HEK293 (cell line): ENCODE measurements around the gene RPTN.

Experiments
- BCL11B ChIP-seq: fragments of 450-650 bp; formaldehyde crosslinking; IDR thresholded peaks from 2 replicates; pipeline ENCODE4 v1.5.1; 2016; ENCODE audit warnings: low read depth, missing biosample characterization, missing genetic modification characterization
- GLI4 ChIP-seq: fragments of 450-650 bp; formaldehyde crosslinking; IDR thresholded peaks from 2 replicates; pipeline ENCODE4 v1.5.1; 2016; ENCODE audit warnings: missing biosample characterization, missing genetic modification characterization
- GLIS1 ChIP-seq: fragments of 450-650 bp; formaldehyde crosslinking; IDR thresholded peaks from 2 replicates; pipeline ENCODE4 v1.5.1; 2016; ENCODE audit warnings: missing biosample characterization, missing genetic modification characterization
- IKZF3 ChIP-seq: fragments of 450-650 bp; IDR thresholded peaks from 2 replicates; pipeline ENCODE4 v1.5.0; 2018; ENCODE audit warnings: missing biosample characterization, mild to moderate bottlenecking, missing genetic modification characterization, moderate library complexity
- INSM2 ChIP-seq: fragments of 450-650 bp; formaldehyde crosslinking; IDR thresholded peaks from 2 replicates; pipeline ENCODE4 v1.5.1; 2016; ENCODE audit warnings: missing biosample characterization, missing genetic modification characterization
- KLF8 ChIP-seq: fragments of 450-650 bp; formaldehyde crosslinking; IDR thresholded peaks from 2 replicates; pipeline ENCODE4 v1.5.1; 2016; ENCODE audit warnings: missing biosample characterization, missing genetic modification characterization
- SCRT2 ChIP-seq: fragments of 450-650 bp; formaldehyde crosslinking; IDR thresholded peaks from 2 replicates; pipeline ENCODE4 v1.5.1; 2016; ENCODE audit warnings: missing biosample characterization, missing genetic modification characterization
- SP2 ChIP-seq: fragments of 450-650 bp; formaldehyde crosslinking; IDR thresholded peaks from 2 replicates; pipeline ENCODE4 v1.5.1; 2016; ENCODE audit warnings: missing biosample characterization, missing genetic modification characterization
- SP3 ChIP-seq: fragments of 450-650 bp; formaldehyde crosslinking; IDR thresholded peaks from 2 replicates; pipeline ENCODE4 v1.5.1; 2016; ENCODE audit warnings: missing biosample characterization, missing genetic modification characterization
- TRIM28 ChIP-seq: IDR thresholded peaks from 2 replicates; pipeline ENCODE4 v1.6.1; 2011; ENCODE audit warnings: low read length, control low read depth, borderline replicate concordance
- ZEB2 ChIP-seq: fragments of 450-650 bp; formaldehyde crosslinking; IDR thresholded peaks from 2 replicates; pipeline ENCODE4 v1.5.1; 2016; ENCODE audit warnings: missing biosample characterization, missing genetic modification characterization
- ZNF148 ChIP-seq: fragments of 450-650 bp; formaldehyde crosslinking; IDR thresholded peaks from 2 replicates; pipeline ENCODE4 v1.5.0; 2017; ENCODE audit warnings: missing biosample characterization, missing genetic modification characterization, borderline replicate concordance
- ZNF354C ChIP-seq: fragments of 450-650 bp; formaldehyde crosslinking; IDR thresholded peaks from 2 replicates; pipeline ENCODE4 v1.5.1; 2016; ENCODE audit warnings: missing biosample characterization, missing genetic modification characterization, low read depth, borderline replicate concordance
- ZNF394 ChIP-seq: fragments of 450-650 bp; formaldehyde crosslinking; IDR thresholded peaks from 2 replicates; pipeline ENCODE4 v1.5.1; 2016; ENCODE audit warnings: missing biosample characterization, missing genetic modification characterization, mild to moderate bottlenecking, moderate library complexity, borderline replicate concordance
- ZNF426 ChIP-seq: fragments of 450-650 bp; formaldehyde crosslinking; IDR thresholded peaks from 2 replicates; pipeline ENCODE4 v1.5.1; 2017; ENCODE audit warnings: missing biosample characterization, missing genetic modification characterization, mild to moderate bottlenecking, inconsistent platforms, moderate library complexity
- ZNF473 ChIP-seq: fragments of 450-650 bp; formaldehyde crosslinking; IDR thresholded peaks from 2 replicates; pipeline ENCODE4 v1.5.1; 2017; ENCODE audit warnings: missing biosample characterization, missing genetic modification characterization
- ZNF518A ChIP-seq: fragments of 450-650 bp; formaldehyde crosslinking; conservative IDR thresholded peaks from 2 replicates; pipeline ENCODE4 v1.5.1; 2016; ENCODE audit warnings: low read depth, missing biosample characterization, missing genetic modification characterization
- ZNF544 ChIP-seq: fragments of 450-650 bp; formaldehyde crosslinking; IDR thresholded peaks from 2 replicates; pipeline ENCODE4 v1.5.0; 2017; ENCODE audit warnings: missing biosample characterization, missing genetic modification characterization
- ZNF660 ChIP-seq: fragments of 450-650 bp; IDR thresholded peaks from 2 replicates; pipeline ENCODE4 v1.5.1; 2018; ENCODE audit warnings: missing biosample characterization, mild to moderate bottlenecking, missing genetic modification characterization
- ZNF670 ChIP-seq: fragments of 450-650 bp; formaldehyde crosslinking; IDR thresholded peaks from 2 replicates; pipeline ENCODE4 v1.5.1; 2016; ENCODE audit warnings: missing biosample characterization, missing genetic modification characterization, low read depth
- ZNF677 ChIP-seq: fragments of 450-650 bp; IDR thresholded peaks from 2 replicates; pipeline ENCODE4 v1.5.0; 2018; ENCODE audit warnings: missing biosample characterization, mild to moderate bottlenecking, missing genetic modification characterization, moderate library complexity
- ZNF707 ChIP-seq: fragments of 450-650 bp; formaldehyde crosslinking; IDR thresholded peaks from 2 replicates; pipeline ENCODE4 v1.5.1; 2016; ENCODE audit warnings: missing biosample characterization, missing genetic modification characterization
- ZNF791 ChIP-seq: fragments of 450-650 bp; formaldehyde crosslinking; IDR thresholded peaks from 2 replicates; pipeline ENCODE4 v1.5.1; 2016; ENCODE audit warnings: missing biosample characterization, missing genetic modification characterization
- TF ChIP-seq, protein P1 (sequence below): fragments of 450-650 bp; IDR thresholded peaks from 2 replicates; pipeline ENCODE4 v1.5.1; 2018; ENCODE audit warnings: missing biosample characterization, missing genetic modification characterization
- TF ChIP-seq, protein P2 (sequence below): fragments of 450-650 bp; formaldehyde crosslinking; IDR thresholded peaks from 2 replicates; pipeline ENCODE4 v1.5.1; 2016; ENCODE audit warnings: missing biosample characterization, missing genetic modification characterization, borderline replicate concordance

Gene RPTN

GRCh38 chr1:152188673-152189591 is 29.9 kb upstream of the RPTN start (continued):
- TF ChIP-seq KLF8 (tag by site-specific recombination) (no peak), SP3 (tag by site-specific recombination) (no peak), SP2 (tag by site-specific recombination) (peak; percentile 48; the same call in 1 of the 2 replicates), BCL11B (tag by site-specific recombination) (no peak), ZNF677 (tag by site-specific recombination) (no peak), ZNF354C (tag by site-specific recombination) (no peak), GLIS1 (no peak), ZNF670 (no peak), SCRT2 (tag by site-specific recombination) (no peak), ZNF544 (tag by site-specific recombination) (no peak), TRIM28 (no peak), ZNF426 (tag by site-specific recombination) (no peak), ZNF148 (tag by site-specific recombination) (no peak), ZNF518A (tag by site-specific recombination) (peak; percentile 85), ZNF791 (no peak), INSM2 (tag by site-specific recombination) (no peak), ZEB2 (no peak), IKZF3 (tag by site-specific recombination) (no peak), ZNF473 (tag by site-specific recombination) (no peak), ZNF707 (tag by site-specific recombination) (no peak), ZNF660 (peak; percentile 30; the same call in 1 of the 2 replicates), ZNF394 (no peak), GLI4 (tag by site-specific recombination) (no peak)
- TF ChIP-seq, protein P1, sequence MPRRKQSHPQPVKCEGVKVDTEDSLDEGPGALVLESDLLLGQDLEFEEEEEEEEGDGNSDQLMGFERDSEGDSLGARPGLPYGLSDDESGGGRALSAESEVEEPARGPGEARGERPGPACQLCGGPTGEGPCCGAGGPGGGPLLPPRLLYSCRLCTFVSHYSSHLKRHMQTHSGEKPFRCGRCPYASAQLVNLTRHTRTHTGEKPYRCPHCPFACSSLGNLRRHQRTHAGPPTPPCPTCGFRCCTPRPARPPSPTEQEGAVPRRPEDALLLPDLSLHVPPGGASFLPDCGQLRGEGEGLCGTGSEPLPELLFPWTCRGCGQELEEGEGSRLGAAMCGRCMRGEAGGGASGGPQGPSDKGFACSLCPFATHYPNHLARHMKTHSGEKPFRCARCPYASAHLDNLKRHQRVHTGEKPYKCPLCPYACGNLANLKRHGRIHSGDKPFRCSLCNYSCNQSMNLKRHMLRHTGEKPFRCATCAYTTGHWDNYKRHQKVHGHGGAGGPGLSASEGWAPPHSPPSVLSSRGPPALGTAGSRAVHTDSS (tag by site-specific recombination) = no peak
- TF ChIP-seq, protein P2, sequence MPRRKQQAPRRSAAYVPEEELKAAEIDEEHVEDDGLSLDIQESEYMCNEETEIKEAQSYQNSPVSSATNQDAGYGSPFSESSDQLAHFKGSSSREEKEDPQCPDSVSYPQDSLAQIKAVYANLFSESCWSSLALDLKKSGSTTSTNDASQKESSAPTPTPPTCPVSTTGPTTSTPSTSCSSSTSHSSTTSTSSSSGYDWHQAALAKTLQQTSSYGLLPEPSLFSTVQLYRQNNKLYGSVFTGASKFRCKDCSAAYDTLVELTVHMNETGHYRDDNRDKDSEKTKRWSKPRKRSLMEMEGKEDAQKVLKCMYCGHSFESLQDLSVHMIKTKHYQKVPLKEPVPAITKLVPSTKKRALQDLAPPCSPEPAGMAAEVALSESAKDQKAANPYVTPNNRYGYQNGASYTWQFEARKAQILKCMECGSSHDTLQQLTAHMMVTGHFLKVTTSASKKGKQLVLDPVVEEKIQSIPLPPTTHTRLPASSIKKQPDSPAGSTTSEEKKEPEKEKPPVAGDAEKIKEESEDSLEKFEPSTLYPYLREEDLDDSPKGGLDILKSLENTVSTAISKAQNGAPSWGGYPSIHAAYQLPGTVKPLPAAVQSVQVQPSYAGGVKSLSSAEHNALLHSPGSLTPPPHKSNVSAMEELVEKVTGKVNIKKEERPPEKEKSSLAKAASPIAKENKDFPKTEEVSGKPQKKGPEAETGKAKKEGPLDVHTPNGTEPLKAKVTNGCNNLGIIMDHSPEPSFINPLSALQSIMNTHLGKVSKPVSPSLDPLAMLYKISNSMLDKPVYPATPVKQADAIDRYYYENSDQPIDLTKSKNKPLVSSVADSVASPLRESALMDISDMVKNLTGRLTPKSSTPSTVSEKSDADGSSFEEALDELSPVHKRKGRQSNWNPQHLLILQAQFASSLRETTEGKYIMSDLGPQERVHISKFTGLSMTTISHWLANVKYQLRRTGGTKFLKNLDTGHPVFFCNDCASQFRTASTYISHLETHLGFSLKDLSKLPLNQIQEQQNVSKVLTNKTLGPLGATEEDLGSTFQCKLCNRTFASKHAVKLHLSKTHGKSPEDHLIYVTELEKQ (tag by site-specific recombination) = no peak
